GM12878 (cell line): ENCODE measurements around the gene RADIL. TPM values are rescaled to one million over a fixed set of nuclear protein-coding genes. Genes with fewer than 3 reads are reported as not detected.

Experiments
- ATAC-seq: fragments of 200-7000 bp; cut with Tn5 transposase; 3 replicates; pipeline ENCODE4 v1.9.1; 2020; ENCODE audit warnings: mild to moderate bottlenecking, moderate library complexity
- BruUV-seq: library from RNA; stranded (reverse); fragments of 400-500 nt; replicated peaks from 2 replicates; lab custom pipeline; 2021; lab: Mats Ljungman, UMichigan
- CTCF ChIA-PET: fragments of 300-600 bp; sonication (Branson Sonifier 250); formaldehyde crosslinking; extraction: SDS; loops from one replicate; lab custom pipeline; 2021; ENCODE audit warnings: inconsistent platforms; lab: Yijun Ruan, JAX
- POLR2A ChIA-PET: fragments of 350-600 bp; formaldehyde crosslinking; extraction: SDS; loops from one replicate; lab custom pipeline; 2021; ENCODE audit warnings: inconsistent platforms; lab: Charles Lee
- RAD21 ChIA-PET: fragments of 300-600 bp; sonication (Branson Sonifier 250); formaldehyde crosslinking; loops from one replicate; lab custom pipeline; 2023; ENCODE audit warnings: antibody characterized with exemption; ENCODE audit not compliant: unreplicated experiment; lab: Charles Lee
- SMC1A ChIA-PET: fragments of 300-600 bp; sonication (Branson Sonifier 250); formaldehyde crosslinking; loops from one replicate; lab custom pipeline; 2023; ENCODE audit not compliant: unreplicated experiment, uncharacterized antibody; lab: Charles Lee
- DNase-seq: peaks from one replicate; pipeline ENCODE4 v3.0.0-alpha.2; 2011; ENCODE audit warnings: low read depth, low spot score
- FAIRE-seq: peaks from 3 replicates; lab custom pipeline; 2011; peaks lifted over from hg19 to GRCh38; lab: Jason Lieb, UNC
- H2AFZ ChIP-seq: 2 replicates; pipeline ENCODE4 v1.6.0; 2011; ENCODE audit warnings: low read depth, low read length, control low read depth; ENCODE audit not compliant: control insufficient read depth
- H3K27ac ChIP-seq: 2 replicates; pipeline ENCODE4 v1.5.1; 2011; ENCODE audit warnings: control low read depth; ENCODE audit not compliant: control insufficient read depth, insufficient read depth
- H3K27me3 ChIP-seq, 2 experiments: replicated peaks in 1 of 2; 2 replicates each; pipeline versions ENCODE4 v1.6.0 to v1.6.1; 2011; ENCODE audit warnings: low read length in 1 of 2; ENCODE audit not compliant: control insufficient read depth in 2 of 2, insufficient read depth in 2 of 2
- H3K36me3 ChIP-seq, 2 experiments: 2 replicates each; pipeline ENCODE4 v1.5.1; 2011; ENCODE audit warnings: low read length in 1 of 2; ENCODE audit not compliant: control insufficient read depth in 2 of 2, insufficient read depth in 2 of 2
- H3K4me1 ChIP-seq: 2 replicates; pipeline ENCODE4 v1.6.1; 2011; ENCODE audit warnings: mild to moderate bottlenecking, low read length, moderate library complexity, mixed read lengths; ENCODE audit not compliant: control insufficient read depth, insufficient read depth
- H3K4me2 ChIP-seq: 2 replicates; pipeline ENCODE4 v1.6.0; 2011; ENCODE audit warnings: control low read depth; ENCODE audit not compliant: control insufficient read depth, insufficient read depth
- H3K4me3 ChIP-seq: fragments of 200-600 bp; sonication (generic); 2 replicates; pipeline ENCODE4 v1.5.1; 2016
- H3K79me2 ChIP-seq: 2 replicates; pipeline ENCODE4 v1.6.0; 2011; ENCODE audit warnings: low read length; ENCODE audit not compliant: control insufficient read depth, insufficient read depth
- H3K9ac ChIP-seq: 2 replicates; pipeline ENCODE4 v1.8.0; 2011; ENCODE audit warnings: low read length, control low read depth, mixed read lengths; ENCODE audit not compliant: control insufficient read depth, insufficient read depth
- H3K9me3 ChIP-seq: replicated peaks from 3 replicates; pipeline ENCODE4 v1.5.1; 2011; ENCODE audit warnings: mild to moderate bottlenecking, low read length; ENCODE audit not compliant: control insufficient read depth, insufficient read depth
- H4K20me1 ChIP-seq: 2 replicates; pipeline ENCODE4 v1.6.0; 2011; ENCODE audit not compliant: control insufficient read depth, insufficient read depth
- ATF7 ChIP-seq: fragments of 450-650 bp; IDR thresholded peaks from 2 replicates; pipeline ENCODE4 v1.6.1; 2016; ENCODE audit warnings: low read depth, mild to moderate bottlenecking
- BHLHE40 ChIP-seq, 2 experiments: fragments of 450-650 bp in 1 of 2; IDR thresholded peaks; 2 replicates each; pipeline ENCODE4 v1.6.1; 2011 to 2017; ENCODE audit warnings: low read depth in 2 of 2, borderline replicate concordance in 1 of 2, improper control_type of control experiment in 1 of 2, low read length in 1 of 2, mild to moderate bottlenecking in 1 of 2
- CBFB ChIP-seq: IDR thresholded peaks from 2 replicates; pipeline ENCODE4 v1.6.1; 2016; ENCODE audit warnings: antibody characterized with exemption, low read depth
- CREB1 ChIP-seq: IDR thresholded peaks from 2 replicates; pipeline ENCODE4 v1.6.1; 2012; ENCODE audit warnings: low read depth, mild to moderate bottlenecking, inconsistent platforms
- ESRRA ChIP-seq: IDR thresholded peaks from 2 replicates; pipeline ENCODE4 v1.6.1; 2012; ENCODE audit warnings: mild to moderate bottlenecking, low read length, improper control_type of control experiment
- FOS ChIP-seq: IDR thresholded peaks from 3 replicates; pipeline ENCODE4 v1.6.1; 2011; ENCODE audit warnings: borderline replicate concordance; ENCODE audit not compliant: insufficient read length; ENCODE audit errors: extremely low read depth
- GABPA ChIP-seq: IDR thresholded peaks from 2 replicates; pipeline ENCODE4 v1.6.1; 2014; ENCODE audit warnings: antibody characterized with exemption, low read depth, mild to moderate bottlenecking, inconsistent platforms
- IRF4 ChIP-seq: IDR thresholded peaks from 2 replicates; pipeline ENCODE4 v1.6.1; 2011; ENCODE audit warnings: low read depth, low read length
- SMARCA5 ChIP-seq: fragments of 450-650 bp; IDR thresholded peaks from 2 replicates; pipeline ENCODE4 v1.6.1; 2017; ENCODE audit warnings: mild to moderate bottlenecking
- SREBF1 ChIP-seq: IDR thresholded peaks from 2 replicates; pipeline ENCODE4 v1.6.1; 2012; ENCODE audit warnings: mild to moderate bottlenecking, low read length
- TARDBP ChIP-seq: IDR thresholded peaks from 2 replicates; pipeline ENCODE4 v1.6.1; 2016; ENCODE audit warnings: borderline replicate concordance
- ZBED1 ChIP-seq: IDR thresholded peaks from 2 replicates; pipeline ENCODE4 v1.6.1; 2016; ENCODE audit warnings: borderline replicate concordance
- ZSCAN29 ChIP-seq: fragments of 450-650 bp; IDR thresholded peaks from 2 replicates; pipeline ENCODE4 v1.6.1; 2017; ENCODE audit warnings: mild to moderate bottlenecking, moderate library complexity
- WGBS: methylation state at CpG from one replicate; pipeline ENCODE4 v1.1.6; 2016; ENCODE audit warnings: low lambda C conversion rate; ENCODE audit not compliant: insufficient replicate concordance, insufficient coverage; ENCODE audit errors: missing lambda C conversion rate; 5-methylcytosine and 5-hydroxymethylcytosine counted together
- in situ Hi-C: fragments of 300-500 bp; cut with MboI; formaldehyde crosslinking; loops from 9 replicates; pipeline ENCODE4 v1.14.3; 2018; ENCODE audit warnings: mixed read lengths
- intact Hi-C: fragments of 100-400 bp; cut with micrococcal nuclease; formaldehyde crosslinking; loops from one replicate; pipeline ENCODE4 v1.14.2; 2022; ENCODE audit not compliant: unreplicated experiment
- polyA plus RNA-seq, 11 experiments: library from polyadenylated mRNA; depleted of rRNA in 4 of 11; unstranded in 6 of 11; stranded (reverse) in 5 of 11; fragments of >200 nt; fragmentation: Nextera tagmentation in 4 of 11; fragmentation: Illumina TruSeq in 1 of 11; extraction: Ambion mirVana in 4 of 11; extraction: Trizol in 1 of 11; gene quantifications; 1 replicate in 1 of 11; 2 replicates in 10 of 11; pipeline versions ENCODE4 v1.2.1 to v1.2.3, GENCODE V29; 2011 to 2016; ENCODE audit warnings: inconsistent platforms in 2 of 11, missing spikeins in 2 of 11, low read depth in 1 of 11
- total RNA-seq, 4 experiments: library from RNA; depleted of rRNA in 3 of 4; stranded (reverse); fragments of >200 nt in 3 of 4; fragmentation: Illumina TruSeq in 1 of 4; extraction: Trizol in 1 of 4; gene quantifications; 2 replicates each; pipeline versions ENCODE4 v1.2.1 to v1.2.3, GENCODE V29; 2013 to 2021
- TF ChIP-seq, protein P1 (sequence below): IDR thresholded peaks from 2 replicates; pipeline ENCODE4 v1.6.1; 2012; ENCODE audit warnings: improper control_type of control experiment, low read depth, low read length; ENCODE audit not compliant: insufficient replicate concordance
- TF ChIP-seq, protein P2 (sequence below): IDR thresholded peaks from 2 replicates; pipeline ENCODE4 v1.6.1; 2012; ENCODE audit warnings: low read length, inconsistent platforms
- TF ChIP-seq, protein P3 (sequence below): fragments of 450-650 bp; IDR thresholded peaks from 2 replicates; pipeline ENCODE4 v1.6.1; 2017; ENCODE audit warnings: mild to moderate bottlenecking
- TF ChIP-seq, protein P4 (sequence below): IDR thresholded peaks from 2 replicates; pipeline ENCODE4 v1.6.1; 2011; ENCODE audit warnings: low read depth, mild to moderate bottlenecking, low read length, moderate library complexity, borderline replicate concordance; ENCODE audit errors: extremely low read depth

Gene RADIL
- total and polyA plus RNA-seq, 10 of the 15 experiments (the other 5 are each of a cell fraction or from before 2014, with no cell fraction given), result 0.05 to 0.06 TPM; not detected in 8

DNA sequence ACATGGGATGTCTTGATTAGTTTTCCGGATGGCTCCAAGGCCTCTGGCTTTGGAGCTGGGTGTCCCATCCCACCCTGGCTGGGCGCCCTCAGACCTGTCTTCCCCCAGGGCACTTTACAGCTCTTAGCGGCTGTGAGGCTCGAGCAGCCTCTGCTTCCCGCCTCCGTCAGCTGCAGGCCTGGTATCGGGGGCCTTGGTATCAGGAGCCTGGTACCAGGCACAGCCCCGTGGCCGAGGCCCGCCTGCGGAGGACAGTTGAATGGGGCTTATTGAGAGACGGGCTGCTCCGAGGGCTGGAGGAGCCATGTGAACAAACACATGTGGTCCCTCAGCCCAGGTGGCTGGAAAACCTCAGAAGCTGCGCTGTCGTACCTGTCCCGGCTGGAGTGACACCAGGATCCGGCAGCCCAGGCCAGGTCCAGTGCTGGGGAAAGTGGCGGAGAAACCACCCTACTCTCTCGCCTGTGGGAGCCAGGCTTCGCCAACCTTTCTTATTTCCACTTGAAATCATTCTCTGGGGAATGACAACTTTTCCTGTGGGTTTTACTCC lies 132.0 kb downstream of the RADIL start:
- peaks cover 23 to 24% of the 10 kb centered on the region in 2 experiments; a peak in 3 of 4 replicates for H3K36me3 ChIP-seq
- peaks cover 28% of the 10 kb centered on the region for H3K4me1 ChIP-seq
- DNase-seq (no peak), FAIRE-seq (no peak), ATAC-seq (no peak)
- SMC1A ChIA-PET, result interaction anchor here (0.8 to 1.6 kb wide), 3 partner anchors 61 to 74 kb away, joined by 3 to 5 read pairs (median 3); no protein-coding TSS in a partner anchor
- RAD21 ChIA-PET, result no interaction called here
- BruUV-seq, result no TSS peak
- no peak overlapping the region for H3K9ac ChIP-seq
- POLR2A ChIA-PET, result no interaction called here
- no peak overlapping the region for H2AFZ ChIP-seq
- CTCF ChIA-PET, result interaction anchor here (0.6 to 1.2 kb wide), 2 partner anchors 49 to 140 kb away, joined by 4 to 5 read pairs; no protein-coding TSS in a partner anchor
- TF ChIP-seq, protein P1, sequence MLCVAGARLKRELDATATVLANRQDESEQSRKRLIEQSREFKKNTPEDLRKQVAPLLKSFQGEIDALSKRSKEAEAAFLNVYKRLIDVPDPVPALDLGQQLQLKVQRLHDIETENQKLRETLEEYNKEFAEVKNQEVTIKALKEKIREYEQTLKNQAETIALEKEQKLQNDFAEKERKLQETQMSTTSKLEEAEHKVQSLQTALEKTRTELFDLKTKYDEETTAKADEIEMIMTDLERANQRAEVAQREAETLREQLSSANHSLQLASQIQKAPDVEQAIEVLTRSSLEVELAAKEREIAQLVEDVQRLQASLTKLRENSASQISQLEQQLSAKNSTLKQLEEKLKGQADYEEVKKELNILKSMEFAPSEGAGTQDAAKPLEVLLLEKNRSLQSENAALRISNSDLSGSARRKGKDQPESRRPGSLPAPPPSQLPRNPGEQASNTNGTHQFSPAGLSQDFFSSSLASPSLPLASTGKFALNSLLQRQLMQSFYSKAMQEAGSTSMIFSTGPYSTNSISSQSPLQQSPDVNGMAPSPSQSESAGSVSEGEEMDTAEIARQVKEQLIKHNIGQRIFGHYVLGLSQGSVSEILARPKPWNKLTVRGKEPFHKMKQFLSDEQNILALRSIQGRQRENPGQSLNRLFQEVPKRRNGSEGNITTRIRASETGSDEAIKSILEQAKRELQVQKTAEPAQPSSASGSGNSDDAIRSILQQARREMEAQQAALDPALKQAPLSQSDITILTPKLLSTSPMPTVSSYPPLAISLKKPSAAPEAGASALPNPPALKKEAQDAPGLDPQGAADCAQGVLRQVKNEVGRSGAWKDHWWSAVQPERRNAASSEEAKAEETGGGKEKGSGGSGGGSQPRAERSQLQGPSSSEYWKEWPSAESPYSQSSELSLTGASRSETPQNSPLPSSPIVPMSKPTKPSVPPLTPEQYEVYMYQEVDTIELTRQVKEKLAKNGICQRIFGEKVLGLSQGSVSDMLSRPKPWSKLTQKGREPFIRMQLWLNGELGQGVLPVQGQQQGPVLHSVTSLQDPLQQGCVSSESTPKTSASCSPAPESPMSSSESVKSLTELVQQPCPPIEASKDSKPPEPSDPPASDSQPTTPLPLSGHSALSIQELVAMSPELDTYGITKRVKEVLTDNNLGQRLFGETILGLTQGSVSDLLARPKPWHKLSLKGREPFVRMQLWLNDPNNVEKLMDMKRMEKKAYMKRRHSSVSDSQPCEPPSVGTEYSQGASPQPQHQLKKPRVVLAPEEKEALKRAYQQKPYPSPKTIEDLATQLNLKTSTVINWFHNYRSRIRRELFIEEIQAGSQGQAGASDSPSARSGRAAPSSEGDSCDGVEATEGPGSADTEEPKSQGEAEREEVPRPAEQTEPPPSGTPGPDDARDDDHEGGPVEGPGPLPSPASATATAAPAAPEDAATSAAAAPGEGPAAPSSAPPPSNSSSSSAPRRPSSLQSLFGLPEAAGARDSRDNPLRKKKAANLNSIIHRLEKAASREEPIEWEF, result no peak
- no peak for TF ChIP-seq CBFB
- TF ChIP-seq, protein P2, sequence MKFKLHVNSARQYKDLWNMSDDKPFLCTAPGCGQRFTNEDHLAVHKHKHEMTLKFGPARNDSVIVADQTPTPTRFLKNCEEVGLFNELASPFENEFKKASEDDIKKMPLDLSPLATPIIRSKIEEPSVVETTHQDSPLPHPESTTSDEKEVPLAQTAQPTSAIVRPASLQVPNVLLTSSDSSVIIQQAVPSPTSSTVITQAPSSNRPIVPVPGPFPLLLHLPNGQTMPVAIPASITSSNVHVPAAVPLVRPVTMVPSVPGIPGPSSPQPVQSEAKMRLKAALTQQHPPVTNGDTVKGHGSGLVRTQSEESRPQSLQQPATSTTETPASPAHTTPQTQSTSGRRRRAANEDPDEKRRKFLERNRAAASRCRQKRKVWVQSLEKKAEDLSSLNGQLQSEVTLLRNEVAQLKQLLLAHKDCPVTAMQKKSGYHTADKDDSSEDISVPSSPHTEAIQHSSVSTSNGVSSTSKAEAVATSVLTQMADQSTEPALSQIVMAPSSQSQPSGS, result no peak
- TF ChIP-seq ZBED1, result no peak
- no peak for TF ChIP-seq TARDBP
- no peak for TF ChIP-seq ESRRA
- TF ChIP-seq FOS, result no peak
- no peak for TF ChIP-seq ZSCAN29
- TF ChIP-seq CREB1, result no peak
- no peak for TF ChIP-seq BHLHE40 (IDR thresholded peaks at IDR 0.05; ENCODE audit: borderline replicate concordance in 1 of 2, low read depth in 2 of 2, low read length in 1 of 2)
- TF ChIP-seq IRF4, result no peak
- no peak for TF ChIP-seq GABPA
- no peak for TF ChIP-seq ATF7
- TF ChIP-seq SMARCA5, result no peak
- TF ChIP-seq, protein P3, sequence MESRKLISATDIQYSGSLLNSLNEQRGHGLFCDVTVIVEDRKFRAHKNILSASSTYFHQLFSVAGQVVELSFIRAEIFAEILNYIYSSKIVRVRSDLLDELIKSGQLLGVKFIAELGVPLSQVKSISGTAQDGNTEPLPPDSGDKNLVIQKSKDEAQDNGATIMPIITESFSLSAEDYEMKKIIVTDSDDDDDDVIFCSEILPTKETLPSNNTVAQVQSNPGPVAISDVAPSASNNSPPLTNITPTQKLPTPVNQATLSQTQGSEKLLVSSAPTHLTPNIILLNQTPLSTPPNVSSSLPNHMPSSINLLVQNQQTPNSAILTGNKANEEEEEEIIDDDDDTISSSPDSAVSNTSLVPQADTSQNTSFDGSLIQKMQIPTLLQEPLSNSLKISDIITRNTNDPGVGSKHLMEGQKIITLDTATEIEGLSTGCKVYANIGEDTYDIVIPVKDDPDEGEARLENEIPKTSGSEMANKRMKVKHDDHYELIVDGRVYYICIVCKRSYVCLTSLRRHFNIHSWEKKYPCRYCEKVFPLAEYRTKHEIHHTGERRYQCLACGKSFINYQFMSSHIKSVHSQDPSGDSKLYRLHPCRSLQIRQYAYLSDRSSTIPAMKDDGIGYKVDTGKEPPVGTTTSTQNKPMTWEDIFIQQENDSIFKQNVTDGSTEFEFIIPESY, result no peak
- no peak for TF ChIP-seq SREBF1
- TF ChIP-seq, protein P4, sequence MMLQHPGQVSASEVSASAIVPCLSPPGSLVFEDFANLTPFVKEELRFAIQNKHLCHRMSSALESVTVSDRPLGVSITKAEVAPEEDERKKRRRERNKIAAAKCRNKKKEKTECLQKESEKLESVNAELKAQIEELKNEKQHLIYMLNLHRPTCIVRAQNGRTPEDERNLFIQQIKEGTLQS, result no peak
- TF ChIP-seq, all 136 proteins: peak for 0
- Histone ChIP-seq H3K27ac (no peak overlapping the region), H3K27me3 (no peaks in the 10 kb centered on the region), H3K9me3 (no peaks in the 10 kb centered on the region), H3K4me3 (no peak overlapping the region), H3K4me2 (no peak overlapping the region), H3K79me2 (peaks cover 12% of the 10 kb centered on the region), H4K20me1 (no peaks in the 10 kb centered on the region)
- intact Hi-C loops (no loop called here), in situ Hi-C loops (loop anchor here (5.0 kb wide), 1 partner anchor 64 kb away; no protein-coding TSS in a partner anchor)
- WGBS, result 96% methylated on average over 20 of the region's 20 CpGs
